GM15510 (cell line): Measurements from ENCODE around the gene IGSF6.

ENCODE experiments used
- POLR2A ChIP-seq: IDR thresholded peaks from 3 replicates; pipeline ENCODE4 v1.6.1; 2011; ENCODE audit warnings: borderline replicate concordance; ENCODE audit not compliant: insufficient read length; ENCODE audit errors: extremely low read depth

IGSF6 gene

GRCh38 chr16:21652453-21652852 lies at the start of gene IGSF6:
TSS of gene IGSF6 (minus strand) at chr16:21652608. CDS start at chr16:21652598, 10 bp downstream.
- no peak for TF ChIP-seq POLR2A

- no peak for TF ChIP-seq POLR2A
Observed at GRCh38 chr16:21701271-21701670, 48.9 kb upstream of the IGSF6 start.

- no peak for TF ChIP-seq POLR2A
Observed at GRCh38 chr16:21698169-21699032, 46.0 kb upstream of the IGSF6 start.

GRCh38 chr16:21697032-21697431 lies 44.6 kb upstream of the IGSF6 start:
- TF ChIP-seq POLR2A: no peak

GRCh38 chr16:21694609-21695008 lies 42.2 kb upstream of the IGSF6 start:
- no peak for TF ChIP-seq POLR2A

- no peak for TF ChIP-seq POLR2A
Observed at GRCh38 chr16:21689107-21689506, 36.7 kb upstream of the IGSF6 start.

- TF ChIP-seq POLR2A: no peak
Observed at GRCh38 chr16:21685034-21685455, 32.6 kb upstream of the IGSF6 start.

- no peak for TF ChIP-seq POLR2A
Observed at GRCh38 chr16:21684199-21684598, 31.8 kb upstream of the IGSF6 start.

- TF ChIP-seq POLR2A: no peak
Observed at GRCh38 chr16:21683184-21683583, 30.8 kb upstream of the IGSF6 start.

- no peak for TF ChIP-seq POLR2A
Observed at GRCh38 chr16:21673469-21673868, 21.1 kb upstream of the IGSF6 start.

- TF ChIP-seq POLR2A: no peak
Observed at GRCh38 chr16:21667575-21667974, 15.2 kb upstream of the IGSF6 start.

GRCh38 chr16:21666772-21667171 lies 14.4 kb upstream of the IGSF6 start:
- TF ChIP-seq POLR2A: no peak

- TF ChIP-seq POLR2A: no peak
Observed at GRCh38 chr16:21664801-21665492, 12.5 kb upstream of the IGSF6 start.

GRCh38 chr16:21663889-21664647 lies 11.7 kb upstream of the IGSF6 start, which contains the start of gene OTOA:
TSS of gene OTOA (plus strand) at chr16:21663968. CDS start at chr16:21678515, 14,547 bp downstream.
- TF ChIP-seq POLR2A: no peak

GRCh38 chr16:21659124-21659523 lies 6.7 kb upstream of the IGSF6 start:
- no peak for TF ChIP-seq POLR2A
